ENCODE measurements around the gene DISC1.

GRCh38 chr1:231681006-231681405, 54.4 kb downstream of the DISC1 start:
- TF ChIP-seq CTCF (IDR thresholded peaks at IDR 0.05) (no peak), POLR2A (IDR thresholded peaks at IDR 0.05) (no peak)

All from uterus (tissue), 2 donors.